Right atrium auricular region (tissue), 2 donors: Measurements from ENCODE around the gene SYT13. TPM values are rescaled to one million over a fixed set of nuclear protein-coding genes. Genes with fewer than 3 reads are reported as not detected.

Source experiments
- DNase-seq: peaks from one replicate; pipeline ENCODE4 v3.0.0-alpha.2; 2019; ENCODE audit warnings: low spot score
- H3K27ac ChIP-seq, 2 donors: fragments of 200-600 bp; sonication (generic); 1 replicate in 1 of 2; 2 replicates in 1 of 2; pipeline ENCODE4 v1.5.1; 2016 to 2019
- H3K27me3 ChIP-seq, 2 donors: fragments of 200-600 bp; sonication (generic); one replicate each; pipeline versions ENCODE4 v1.5.1 to v1.6.0; 2017 to 2019
- H3K36me3 ChIP-seq: fragments of 200-600 bp; sonication (generic); one replicate; pipeline ENCODE4 v1.5.1; 2016
- H3K4me1 ChIP-seq, 2 donors: fragments of 200-600 bp; sonication (generic); one replicate each; pipeline versions ENCODE4 v1.5.1 to v1.6.0; 2017 to 2019
- H3K4me3 ChIP-seq, 2 donors: fragments of 200-600 bp; sonication (generic); 1 replicate in 1 of 2; 2 replicates in 1 of 2; pipeline ENCODE4 v1.5.1; 2017 to 2019; ENCODE audit warnings: mild to moderate bottlenecking in 1 of 2, moderate library complexity in 1 of 2
- H3K9me3 ChIP-seq, 2 donors: fragments of 200-600 bp; sonication (generic); one replicate each; pipeline ENCODE4 v1.5.1; 2019
- total RNA-seq, 2 donors: library from RNA; depleted of rRNA; stranded (reverse); fragments of >200 nt; gene quantifications; one replicate each; pipeline ENCODE4 v1.1.0, GENCODE V29; 2016
- TF ChIP-seq, protein P1 (sequence below), 2 donors: fragments of 200-600 bp; sonication (generic); IDR thresholded peaks; one replicate each; pipeline ENCODE4 v1.5.1; 2019; ENCODE audit warnings: antibody characterized with exemption in 2 of 2

The SYT13 gene
- total RNA-seq, 2 donors from 2014 or later = 9.9 to 11.4 TPM

GRCh38 chr11:45319077-45319476 is 32.9 kb upstream of the SYT13 start:
- DNase-seq = no peak
- H3K27me3 ChIP-seq = no peaks in the 10 kb centered on the region
- TF ChIP-seq, protein P1, sequence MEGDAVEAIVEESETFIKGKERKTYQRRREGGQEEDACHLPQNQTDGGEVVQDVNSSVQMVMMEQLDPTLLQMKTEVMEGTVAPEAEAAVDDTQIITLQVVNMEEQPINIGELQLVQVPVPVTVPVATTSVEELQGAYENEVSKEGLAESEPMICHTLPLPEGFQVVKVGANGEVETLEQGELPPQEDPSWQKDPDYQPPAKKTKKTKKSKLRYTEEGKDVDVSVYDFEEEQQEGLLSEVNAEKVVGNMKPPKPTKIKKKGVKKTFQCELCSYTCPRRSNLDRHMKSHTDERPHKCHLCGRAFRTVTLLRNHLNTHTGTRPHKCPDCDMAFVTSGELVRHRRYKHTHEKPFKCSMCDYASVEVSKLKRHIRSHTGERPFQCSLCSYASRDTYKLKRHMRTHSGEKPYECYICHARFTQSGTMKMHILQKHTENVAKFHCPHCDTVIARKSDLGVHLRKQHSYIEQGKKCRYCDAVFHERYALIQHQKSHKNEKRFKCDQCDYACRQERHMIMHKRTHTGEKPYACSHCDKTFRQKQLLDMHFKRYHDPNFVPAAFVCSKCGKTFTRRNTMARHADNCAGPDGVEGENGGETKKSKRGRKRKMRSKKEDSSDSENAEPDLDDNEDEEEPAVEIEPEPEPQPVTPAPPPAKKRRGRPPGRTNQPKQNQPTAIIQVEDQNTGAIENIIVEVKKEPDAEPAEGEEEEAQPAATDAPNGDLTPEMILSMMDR (IDR thresholded peaks at IDR 0.05) = no peak
- no peaks in the 10 kb centered on the region for H3K9me3 ChIP-seq
- no peak overlapping the region for H3K4me3 ChIP-seq
- no peaks in the 10 kb centered on the region for H3K36me3 ChIP-seq
- H3K4me1 ChIP-seq = peaks cover 0 to 7% of the 10 kb centered on the region in 2 donors
- no peak overlapping the region for H3K27ac ChIP-seq

DNA sequence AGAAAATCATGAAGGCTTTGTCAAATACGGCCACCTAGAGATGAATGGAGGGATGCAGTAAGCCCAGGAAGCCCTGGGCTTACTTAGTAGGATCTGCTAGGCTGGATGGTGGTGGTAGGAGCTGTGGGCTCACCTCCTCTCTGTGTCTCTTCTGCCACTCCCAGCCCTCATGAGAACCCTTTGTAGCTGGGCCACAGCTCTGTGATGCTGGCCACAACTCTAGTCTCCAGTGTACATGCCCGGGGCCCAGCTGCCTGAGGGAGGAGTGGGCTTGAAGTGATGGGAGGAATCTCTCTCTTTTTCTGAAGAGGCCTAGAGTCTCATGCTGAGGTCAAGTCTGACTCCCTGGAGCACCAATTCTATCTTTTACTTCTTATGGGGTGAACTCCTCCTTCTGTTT is 32.4 kb upstream of the SYT13 start:
- DNase-seq = peak; percentile 34
- no peaks in the 10 kb centered on the region for H3K9me3 ChIP-seq
- H3K36me3 ChIP-seq = no peaks in the 10 kb centered on the region
- TF ChIP-seq, protein P1 (IDR thresholded peaks at IDR 0.05) = no peak
- H3K27me3 ChIP-seq = no peaks in the 10 kb centered on the region
- H3K4me1 ChIP-seq = peaks cover 0 to 2% of the 10 kb centered on the region in 2 donors
- H3K27ac ChIP-seq = no peak overlapping the region
- no peak overlapping the region for H3K4me3 ChIP-seq

DNA sequence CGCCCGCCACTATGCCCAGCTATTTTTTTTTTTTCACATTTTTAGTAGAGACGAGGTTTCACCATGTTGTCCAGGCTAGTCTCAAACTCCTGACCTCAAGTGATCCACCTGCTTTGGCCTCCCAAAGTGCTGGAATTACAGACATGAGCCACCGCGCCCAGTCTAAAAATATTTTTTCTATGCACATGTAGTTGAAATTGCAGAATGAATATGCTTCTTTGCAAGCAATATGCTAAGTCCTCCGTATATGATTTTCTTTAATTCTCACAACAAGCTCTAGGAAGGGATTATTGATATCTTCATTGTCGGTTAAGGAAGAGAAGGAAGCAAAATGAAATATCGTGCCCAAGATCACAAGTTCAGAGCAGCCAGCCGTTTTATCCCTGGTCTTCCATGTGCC is 30.1 kb upstream of the SYT13 start:
- DNase-seq = no peak
- Histone ChIP-seq H3K36me3 (no peaks in the 10 kb centered on the region), H3K27ac (no peak overlapping the region), H3K4me1 (no peaks in the 10 kb centered on the region), H3K4me3 (no peak overlapping the region), H3K9me3 (no peaks in the 10 kb centered on the region), H3K27me3 (no peaks in the 10 kb centered on the region)
- TF ChIP-seq, protein P1 (IDR thresholded peaks at IDR 0.05) = no peak

GRCh38 chr11:45314900-45315299 is 28.8 kb upstream of the SYT13 start:
- no peaks in the 10 kb centered on the region for H3K4me1 ChIP-seq

GRCh38 chr11:45313171-45313865 is 27.2 kb upstream of the SYT13 start:
- no peaks in the 10 kb centered on the region for H3K9me3 ChIP-seq
- H3K27ac ChIP-seq = peak overlapping the region in 1 of 2 donors; percentile 38
- H3K36me3 ChIP-seq = no peaks in the 10 kb centered on the region
- peak; percentile 36 for DNase-seq
- no peaks in the 10 kb centered on the region for H3K27me3 ChIP-seq
- H3K4me3 ChIP-seq = no peak overlapping the region
- TF ChIP-seq, protein P1 (IDR thresholded peaks at IDR 0.05) = no peak
- H3K4me1 ChIP-seq = no peaks in the 10 kb centered on the region

More at GRCh38 chr11:45314900-45315299, 28.8 kb upstream of the SYT13 start:
- H3K27me3 ChIP-seq = no peaks in the 10 kb centered on the region
- no peak overlapping the region for H3K4me3 ChIP-seq
- TF ChIP-seq, protein P1 (IDR thresholded peaks at IDR 0.05) = no peak
- H3K27ac ChIP-seq = no peak overlapping the region
- no peaks in the 10 kb centered on the region for H3K36me3 ChIP-seq
- H3K9me3 ChIP-seq = no peaks in the 10 kb centered on the region
- DNase-seq = no peak
